ENCODE results near the gene APBB2.

GRCh38 chr4:41122309-41122708, 92.0 kb downstream of the APBB2 start:
- no peak for TF ChIP-seq GATA3 (IDR thresholded peaks at IDR 0.05; ENCODE audit: low read depth, low read length)
- TF ChIP-seq GATA2 (IDR thresholded peaks at IDR 0.05; ENCODE audit: low read depth, low read length): no peak
